SHP77 (cell line): Measurements from ENCODE around the gene ZNF219.
A peak's percentile ranks its signal among the peaks of the same experiment; 100 is the strongest.

Experiments used
- DNase-seq, 2 experiments: peaks; one replicate each; lab custom pipeline; 2025; lab: John Stamatoyannopoulos, UW

Gene ZNF219

DNA sequence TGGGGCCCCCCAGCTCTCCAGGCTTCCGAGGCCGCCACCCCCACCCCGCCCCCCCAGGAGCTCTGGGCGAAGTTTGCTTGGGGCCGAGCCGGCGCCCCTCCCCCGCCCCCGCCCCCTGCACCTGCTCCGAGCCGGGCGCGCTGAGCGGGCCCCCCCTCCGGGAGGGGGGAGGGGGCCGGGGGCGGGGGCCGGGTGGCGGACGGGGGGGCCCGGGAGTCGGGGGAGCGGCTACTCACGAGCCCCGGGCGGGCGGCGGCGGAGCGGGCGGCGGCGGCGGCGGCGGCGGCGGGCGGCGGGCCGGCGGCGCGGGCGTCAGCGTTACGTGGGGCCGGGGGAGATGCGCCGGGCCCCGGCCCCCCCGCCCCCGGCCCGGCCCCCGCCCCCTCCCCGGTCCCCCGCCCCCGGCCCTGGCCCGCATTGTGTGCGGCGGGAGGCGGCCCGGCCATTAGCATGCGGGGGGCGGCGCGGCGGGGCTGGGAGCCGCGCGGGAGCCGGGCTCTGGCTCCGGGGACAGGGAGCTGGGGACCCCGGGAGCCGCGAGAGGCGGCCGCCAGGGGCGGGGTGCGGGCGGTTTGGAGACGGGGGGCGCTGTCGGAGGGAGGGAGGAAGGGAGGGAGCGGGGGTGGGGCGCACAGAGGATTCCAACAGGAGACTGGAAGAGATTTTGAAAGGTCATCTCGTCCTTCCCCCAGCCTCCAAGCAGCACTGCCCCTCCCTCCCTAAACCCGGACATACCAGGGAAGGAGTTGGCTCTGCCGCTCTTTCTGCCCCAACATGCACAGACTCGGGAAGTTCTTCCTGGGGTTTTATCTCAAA lies at the start of gene ZNF219:
Gene ZNF219 (minus strand): TSS at position 580 of the 816 bp plus-strand sequence. CDS start 5,064 bp downstream, outside the sequence.
- DNase-seq: peak; percentile 58 to 74

GRCh38 chr14:21145437-21145836 lies 47.0 kb upstream of the ZNF219 start:
- DNase-seq: no peak

GRCh38 chr14:21142357-21142756 lies 43.9 kb upstream of the ZNF219 start:
- no peak for DNase-seq

DNA sequence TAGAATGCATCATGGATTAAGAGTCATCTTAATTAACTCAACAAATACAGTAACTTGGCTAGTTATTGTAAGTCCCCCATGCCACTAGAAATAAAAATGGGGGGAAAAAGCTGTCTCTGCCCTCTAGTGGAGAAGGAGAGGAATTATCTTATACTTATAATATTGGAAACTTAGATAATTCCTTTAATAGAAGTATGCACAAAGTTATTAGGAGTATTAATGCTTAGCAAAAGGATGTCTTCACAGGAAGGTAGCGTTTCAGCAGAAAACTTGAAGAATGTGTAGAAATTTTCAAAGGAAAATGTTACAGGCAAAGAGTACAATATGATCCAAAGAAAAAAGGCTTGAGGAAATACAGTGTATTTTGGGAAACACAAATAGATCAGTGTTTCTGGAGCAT lies 37.6 kb upstream of the ZNF219 start:
- peak in 1 of 2 experiments; percentile 11 for DNase-seq

DNA sequence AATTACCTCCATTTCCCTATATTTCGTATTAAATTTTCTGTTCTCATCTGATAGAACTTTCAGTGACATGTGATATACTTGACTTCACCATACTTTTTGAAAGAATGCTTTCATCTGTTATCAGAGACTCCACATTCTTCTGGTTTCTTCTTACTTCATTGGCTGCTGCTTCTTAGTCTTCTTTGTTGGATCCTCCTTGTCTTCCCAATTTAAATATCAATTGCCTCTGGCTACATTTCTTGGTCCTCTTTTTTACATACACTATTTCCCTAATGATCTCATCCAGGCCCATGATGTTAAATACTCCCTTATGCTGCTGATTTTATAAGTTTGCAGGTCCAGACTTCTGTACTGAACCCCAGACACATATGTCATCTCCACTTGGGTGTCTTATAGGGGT lies 35.4 kb upstream of the ZNF219 start:
- no peak for DNase-seq

GRCh38 chr14:21123429-21123828 lies 25.0 kb upstream of the ZNF219 start:
- no peak for DNase-seq

GRCh38 chr14:21121122-21121521 lies 22.7 kb upstream of the ZNF219 start:
- DNase-seq: no peak

DNA sequence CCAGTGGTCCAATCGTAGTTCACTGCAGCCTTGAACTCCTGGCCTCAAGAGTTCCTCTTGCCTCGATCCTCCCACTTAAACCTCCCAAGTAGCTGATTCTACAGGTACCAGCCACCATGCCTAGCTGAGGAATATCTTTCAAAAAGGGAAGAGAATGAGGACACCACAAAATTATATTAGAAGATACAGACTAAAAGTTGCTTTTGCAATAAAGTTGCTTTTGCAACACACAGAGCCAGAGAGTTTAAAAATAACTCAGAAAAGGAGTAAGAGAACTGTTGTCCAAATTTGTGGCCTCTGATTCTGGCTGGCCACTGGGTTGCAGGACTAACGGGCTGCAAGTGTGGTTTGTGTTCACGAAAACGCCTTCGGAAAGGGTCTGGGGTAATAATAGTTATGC lies 22.2 kb upstream of the ZNF219 start:
- DNase-seq: no peak

GRCh38 chr14:21118933-21119332 lies 20.5 kb upstream of the ZNF219 start:
- no peak for DNase-seq

- no peak for DNase-seq
These were observed 14.9 kb upstream of the ZNF219 start for GRCh38 chr14:21113369-21113768.

- no peak for DNase-seq
These were observed 13.8 kb upstream of the ZNF219 start for GRCh38 chr14:21112255-21112654.

- no peak for DNase-seq
These were observed 11.1 kb upstream of the ZNF219 start for GRCh38 chr14:21109377-21110138.

DNA sequence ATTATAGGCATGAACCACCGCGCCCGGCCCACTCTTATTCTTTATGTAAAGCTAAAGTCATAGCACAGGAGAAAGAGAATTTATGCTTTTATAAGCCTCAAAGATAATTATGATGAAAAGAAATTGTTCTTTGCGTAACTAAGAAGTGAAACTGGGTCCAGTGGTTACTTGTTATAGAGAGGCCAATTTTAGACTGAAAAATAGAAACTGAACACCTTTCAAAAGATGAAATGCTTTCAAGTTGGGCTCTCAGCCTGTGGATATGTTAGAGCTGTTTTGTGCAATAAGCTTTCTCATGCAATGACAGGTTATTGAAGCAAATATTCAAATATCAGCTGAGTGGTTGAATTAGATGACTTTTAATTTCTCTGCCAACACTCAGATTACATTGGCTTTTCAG lies 10.3 kb upstream of the ZNF219 start:
- no peak for DNase-seq

DNA sequence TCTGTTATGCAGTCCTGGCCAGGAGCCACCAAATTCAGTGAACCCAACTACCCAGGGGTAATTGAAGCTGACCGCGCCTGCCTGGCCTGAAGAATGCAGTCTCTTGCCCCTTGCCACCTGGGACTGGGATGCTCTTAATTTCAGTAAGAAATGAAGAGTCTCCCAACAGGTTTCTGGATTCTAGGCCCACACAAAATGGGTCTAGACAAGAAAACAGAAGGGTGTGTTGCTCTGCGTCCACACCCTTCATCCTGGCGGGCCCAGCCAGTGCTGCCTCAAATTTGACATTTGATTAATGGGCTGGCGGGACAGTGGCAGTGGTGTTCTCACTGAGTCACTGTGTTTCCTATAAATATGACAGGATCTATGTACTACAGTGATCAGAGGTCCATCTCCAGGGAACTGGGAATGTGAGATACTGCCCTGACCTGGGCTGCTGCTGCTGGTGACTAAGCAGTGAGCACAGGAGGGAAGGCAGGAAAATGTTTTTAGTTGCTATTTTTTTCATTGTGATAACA lies 8.9 kb upstream of the ZNF219 start:
- DNase-seq: peak in 1 of 2 experiments; percentile 72

DNA sequence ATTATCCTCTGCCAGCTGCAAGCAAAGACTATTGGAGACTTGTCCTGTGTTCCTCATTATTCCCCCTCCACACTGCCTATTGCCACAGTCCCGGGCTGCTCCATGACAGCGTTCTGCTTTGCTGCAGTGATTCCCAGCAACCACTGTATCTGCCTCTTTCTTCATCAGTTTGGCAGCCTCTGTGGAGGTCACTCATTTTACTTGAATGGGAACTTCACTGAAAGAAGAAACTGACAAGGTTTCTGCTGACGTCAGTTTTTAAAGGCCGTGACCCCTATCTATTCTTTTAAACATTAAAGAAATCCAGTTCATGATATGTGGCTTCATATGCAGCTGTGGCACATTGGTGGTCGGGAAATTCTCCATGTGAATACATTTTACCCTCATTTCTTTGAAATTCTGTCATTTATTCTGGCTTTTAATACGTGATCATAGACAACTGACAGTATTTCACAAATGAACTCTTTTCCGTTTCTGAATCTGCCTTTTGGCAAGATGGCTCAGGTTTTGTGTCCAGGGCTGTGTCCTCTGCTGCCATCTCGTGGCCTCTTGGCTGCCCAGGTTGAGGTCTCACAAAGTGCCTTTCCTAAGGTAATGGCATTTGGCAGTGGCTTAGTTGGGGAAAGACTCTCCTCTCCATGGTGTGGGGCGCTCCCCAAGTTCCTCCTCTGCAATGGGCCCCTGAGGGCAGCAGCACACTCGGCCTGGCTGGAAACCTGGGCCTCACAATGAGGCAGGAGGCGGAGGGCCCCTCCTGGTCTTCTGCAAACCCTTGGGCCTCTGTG lies 8.2 kb upstream of the ZNF219 start:
- peak; percentile 86 to 91 for DNase-seq

GRCh38 chr14:21106176-21106497 lies 7.7 kb upstream of the ZNF219 start:
- no peak for DNase-seq

DNA sequence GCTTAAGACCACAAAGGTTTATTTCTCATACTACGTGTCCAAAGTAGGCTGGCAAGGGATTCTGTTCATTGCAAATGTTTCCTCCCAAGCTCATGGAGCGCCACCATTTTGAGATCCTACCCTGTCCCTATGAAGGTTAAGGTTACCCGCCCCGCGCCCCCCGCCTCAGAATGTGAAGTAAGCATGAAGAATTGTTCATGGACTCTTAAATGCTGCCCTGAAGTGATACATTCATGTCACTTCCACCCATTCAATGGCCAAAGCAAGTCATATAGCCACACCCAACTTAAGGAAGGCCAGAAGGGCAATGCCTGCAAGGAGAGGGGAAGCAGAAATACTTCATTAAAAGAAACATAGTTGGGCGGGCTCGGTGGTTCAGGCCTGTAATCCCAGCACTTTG lies 6.6 kb upstream of the ZNF219 start:
- no peak for DNase-seq

DNA sequence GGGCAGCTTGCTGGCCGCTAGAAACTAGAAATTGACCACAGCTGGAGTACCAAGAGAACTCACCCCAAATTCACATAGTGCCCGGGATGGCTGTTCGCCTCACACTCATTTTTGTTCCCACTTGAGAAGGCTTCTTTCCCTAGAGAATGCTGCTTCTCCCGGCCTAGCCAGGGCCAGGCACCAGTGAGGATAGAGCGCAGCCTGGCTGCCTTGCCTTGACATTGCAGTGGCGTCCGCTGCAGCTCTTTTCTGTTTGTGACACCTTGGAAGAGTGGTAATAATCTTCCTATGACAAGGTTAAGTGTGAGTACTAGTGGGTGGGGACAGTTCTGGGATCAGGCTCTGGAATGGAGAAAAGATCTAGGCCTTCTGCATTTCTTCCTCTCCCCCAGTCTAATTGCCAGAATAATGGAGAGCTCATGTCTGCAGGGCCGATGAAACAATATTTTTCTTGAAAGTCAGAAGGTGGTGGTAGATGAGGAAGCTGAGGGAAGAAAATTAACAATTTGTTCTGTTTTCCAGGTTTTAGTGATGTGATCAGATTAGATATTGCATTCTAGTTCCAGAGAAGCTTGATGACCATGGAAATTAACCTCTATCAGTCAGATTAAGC lies 6.1 kb upstream of the ZNF219 start:
- DNase-seq: peak; percentile 85 to 87

DNA sequence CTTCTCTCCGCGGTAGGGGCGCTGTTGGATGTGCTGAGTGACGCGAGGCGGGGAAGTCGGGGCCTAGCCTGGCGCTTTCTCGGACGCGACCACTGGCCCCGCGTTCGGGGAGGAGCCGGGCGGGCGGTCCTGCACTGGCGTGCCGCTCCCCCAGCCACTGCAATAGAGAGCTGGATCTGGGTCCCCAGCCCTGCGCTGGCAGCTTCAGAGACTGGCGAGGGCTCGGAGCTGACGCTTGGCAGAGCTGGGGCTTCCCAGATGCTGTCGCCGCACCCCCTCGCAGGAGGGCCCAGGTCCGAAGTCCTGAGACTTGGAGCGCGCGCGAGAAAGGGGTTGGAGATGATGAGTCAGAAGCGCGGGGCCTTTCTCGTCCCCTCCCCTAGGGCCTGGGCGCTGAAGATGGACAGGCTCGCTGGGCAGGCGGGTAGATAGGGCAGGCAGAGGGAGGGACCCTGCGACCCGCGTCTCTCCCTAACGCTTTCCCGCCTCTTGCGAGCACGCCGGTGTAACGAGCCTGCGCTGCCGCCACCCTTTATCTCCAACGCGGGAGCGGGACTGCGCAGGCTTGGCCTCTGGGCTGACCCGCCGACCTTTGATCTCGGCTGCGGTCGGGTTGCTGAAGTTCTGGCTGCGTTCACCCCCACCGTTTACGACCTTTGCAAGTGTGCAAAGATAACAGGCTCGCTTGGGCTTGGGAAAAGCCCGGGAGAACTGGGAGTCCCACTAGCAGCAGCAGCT lies 5.4 kb upstream of the ZNF219 start:
- DNase-seq: peak; percentile 97 to 99

- DNase-seq: no peak
These were observed 4.9 kb upstream of the ZNF219 start for GRCh38 chr14:21103411-21103709.
